ENCODE results near the gene DYNC2I2. TPM values are rescaled to one million over a fixed set of nuclear protein-coding genes. Genes with fewer than 3 reads are reported as not detected.
"Not testable (repeated sequence)": the region's sequence is repeated elsewhere in the genome, so short reads cannot be mapped to it uniquely, and the experiment has no call there.

The DYNC2I2 gene
- total and polyA plus RNA-seq, 2 experiments from 2014 or later, result 58.8 to 93.1 TPM

- Histone ChIP-seq H3K4me3 (no peak overlapping the region), H3K9me3 (ENCODE audit: low read depth) (no peaks in the 10 kb centered on the region), H3K4me2 (ENCODE audit: unreplicated experiment) (no peak overlapping the region), H2AFZ (no peak overlapping the region), H3K4me1 (ENCODE audit: insufficient read depth) (peaks cover 5% of the 10 kb centered on the region; the same call in 1 of the 2 replicates), H3K27me3 (replicated peaks; ENCODE audit: insufficient read depth) (no peaks in the 10 kb centered on the region), H3K79me2 (ENCODE audit: insufficient read depth) (peaks cover 25% of the 10 kb centered on the region), H3K9ac (no peak overlapping the region), H3K9me2 (ENCODE audit: insufficient read depth) (no peaks in the 10 kb centered on the region), H3K36me3 (ENCODE audit: low read depth) (peaks cover 44% of the 10 kb centered on the region), H3K27ac (no peak overlapping the region), H4K20me1 (ENCODE audit: insufficient read depth) (no peaks in the 10 kb centered on the region), H3F3A (ENCODE audit: insufficient read depth) (peaks cover 44% of the 10 kb centered on the region)
- in situ Hi-C loops (cut with MboI), result no loop called here
- WGBS, 2 experiments (ENCODE audit: low coverage in 1 of 2, low lambda C conversion rate in 2 of 2, missing lambda C conversion rate in 2 of 2), result 75 to 76% methylated on average over 8 of the region's 8 CpGs
- DNase-seq, result no peak
- TF ChIP-seq EZH2phosphoT487 (IDR thresholded peaks at IDR 0.05; ENCODE audit: insufficient read depth, low read depth) (no peak), EZH2 (IDR thresholded peaks at IDR 0.05; ENCODE audit: insufficient read depth, poor library complexity, severe bottlenecking) (no peak)
Observed at GRCh38 chr9:128696923-128697707, 40.5 kb upstream of the DYNC2I2 start.

GRCh38 chr9:128694344-128694743, 37.7 kb upstream of the DYNC2I2 start:
- in situ Hi-C loops (cut with MboI), result no loop called here
- Histone ChIP-seq H3K36me3 (ENCODE audit: low read depth) (peaks cover 57% of the 10 kb centered on the region), H3K9me2 (ENCODE audit: insufficient read depth) (no peaks in the 10 kb centered on the region), H2AFZ (no peak overlapping the region), H3K9me3 (ENCODE audit: low read depth) (no peaks in the 10 kb centered on the region), H3K27ac (no peak overlapping the region), H3K9ac (no peak overlapping the region), H3K4me3 (no peak overlapping the region), H3F3A (ENCODE audit: insufficient read depth) (peaks cover 44% of the 10 kb centered on the region), H3K79me2 (ENCODE audit: insufficient read depth) (peaks cover 47% of the 10 kb centered on the region), H3K4me1 (ENCODE audit: insufficient read depth) (peaks cover 17% of the 10 kb centered on the region), H4K20me1 (ENCODE audit: insufficient read depth) (peaks cover 16% of the 10 kb centered on the region), H3K4me2 (ENCODE audit: unreplicated experiment) (no peak overlapping the region), H3K27me3 (replicated peaks; ENCODE audit: insufficient read depth) (no peaks in the 10 kb centered on the region)
- WGBS, 2 experiments (ENCODE audit: low coverage in 1 of 2, low lambda C conversion rate in 2 of 2, missing lambda C conversion rate in 2 of 2), result 85 to 88% methylated on average over 6 of the region's 6 CpGs
- no peak for TF ChIP-seq EZH2 (IDR thresholded peaks at IDR 0.05; ENCODE audit: insufficient read depth, poor library complexity, severe bottlenecking)
- no peak for TF ChIP-seq EZH2phosphoT487 (IDR thresholded peaks at IDR 0.05; ENCODE audit: insufficient read depth, low read depth)
- no peak for DNase-seq

- H3K9ac ChIP-seq; DNase-seq; H2AFZ ChIP-seq; H3K4me2 ChIP-seq (ENCODE audit: unreplicated experiment); H3K27me3 ChIP-seq (replicated peaks; ENCODE audit: insufficient read depth); H3K27ac ChIP-seq; H3K9me3 ChIP-seq (ENCODE audit: low read depth); H3K9me2 ChIP-seq (ENCODE audit: insufficient read depth); H3K4me3 ChIP-seq; in situ Hi-C loops (cut with MboI): not testable (repeated sequence)
- Histone ChIP-seq H3K4me1 (ENCODE audit: insufficient read depth) (peaks cover 17% of the 10 kb centered on the region), H3F3A (ENCODE audit: insufficient read depth) (peaks cover 44% of the 10 kb centered on the region), H3K79me2 (ENCODE audit: insufficient read depth) (peaks cover 47% of the 10 kb centered on the region), H3K36me3 (ENCODE audit: low read depth) (peaks cover 57% of the 10 kb centered on the region), H4K20me1 (ENCODE audit: insufficient read depth) (peaks cover 16% of the 10 kb centered on the region)
- 97 to 98% methylated on average over 3 of the region's 3 CpGs for whole genome bisulfite sequencing, 2 experiments (ENCODE audit: low coverage in 1 of 2, low lambda C conversion rate in 2 of 2, missing lambda C conversion rate in 2 of 2)
Observed at GRCh38 chr9:128693738-128694137, 37.1 kb upstream of the DYNC2I2 start.

- 25 to 30% methylated on average over 5 of the region's 5 CpGs for WGBS, 2 experiments (ENCODE audit: low coverage in 1 of 2, low lambda C conversion rate in 2 of 2, missing lambda C conversion rate in 2 of 2)
- H3K36me3 ChIP-seq (ENCODE audit: low read depth), result peaks cover 40% of the 10 kb centered on the region
- DNase-seq, result no peak
- peak overlapping the region; percentile 96 for H3K4me2 ChIP-seq (ENCODE audit: unreplicated experiment)
- H3K4me1 ChIP-seq (ENCODE audit: insufficient read depth), result peaks cover 15% of the 10 kb centered on the region
- peak overlapping the region; percentile 94 for H3K4me3 ChIP-seq
- in situ Hi-C loops (cut with MboI), result no loop called here
- H3K27ac ChIP-seq, result peak overlapping the region; percentile 29
- H2AFZ ChIP-seq, result no peak overlapping the region
- H4K20me1 ChIP-seq (ENCODE audit: insufficient read depth), result peaks cover 16% of the 10 kb centered on the region
- H3K79me2 ChIP-seq (ENCODE audit: insufficient read depth), result peaks cover 68% of the 10 kb centered on the region
- no peaks in the 10 kb centered on the region for H3K27me3 ChIP-seq (replicated peaks; ENCODE audit: insufficient read depth)
- H3K9me2 ChIP-seq (ENCODE audit: insufficient read depth), result no peaks in the 10 kb centered on the region
- peaks cover 26% of the 10 kb centered on the region for H3F3A ChIP-seq (ENCODE audit: insufficient read depth)
- TF ChIP-seq EZH2 (IDR thresholded peaks at IDR 0.05; ENCODE audit: insufficient read depth, poor library complexity, severe bottlenecking) (no peak), EZH2phosphoT487 (IDR thresholded peaks at IDR 0.05; ENCODE audit: insufficient read depth, low read depth) (no peak)
- peak overlapping the region; percentile 86 for H3K9ac ChIP-seq
- no peaks in the 10 kb centered on the region for H3K9me3 ChIP-seq (ENCODE audit: low read depth)
Observed at GRCh38 chr9:128690684-128691034, 34.0 kb upstream of the DYNC2I2 start.
